GM19239 (cell line): ENCODE results near the gene CHN2.
"Not testable (repeated sequence)": the region's sequence is repeated elsewhere in the genome, so short reads cannot be mapped to it uniquely, and the experiment has no call there.

ENCODE experiments used
- DNase-seq: peaks from one replicate; pipeline ENCODE4 v3.0.0; 2011; ENCODE audit warnings: low spot score; ENCODE audit not compliant: insufficient read length
- FAIRE-seq: peaks from 2 replicates; lab custom pipeline; 2011; peaks lifted over from hg19 to GRCh38; lab: Jason Lieb, UNC

CHN2 gene

GRCh38 chr7:29253225-29253624 is 58.6 kb downstream of the CHN2 start:
- DNase-seq (no peak), FAIRE-seq (no peak)

GRCh38 chr7:29254591-29254990 is 60.0 kb downstream of the CHN2 start:
- DNase-seq (no peak), FAIRE-seq (no peak)

GRCh38 chr7:29255199-29255878 is 60.8 kb downstream of the CHN2 start:
- DNase-seq (no peak), FAIRE-seq (no peak)

- FAIRE-seq: no peak
- no peak for DNase-seq
Observed at GRCh38 chr7:29255906-29256692, 61.5 kb downstream of the CHN2 start.

- DNase-seq (no peak), FAIRE-seq (no peak)
Observed at GRCh38 chr7:29256693-29257002, 62.1 kb downstream of the CHN2 start.

- DNase-seq (no peak), FAIRE-seq (no peak)
Observed at GRCh38 chr7:29258951-29259350, 64.4 kb downstream of the CHN2 start.

- no peak for DNase-seq
- FAIRE-seq: no peak
Observed at GRCh38 chr7:29262191-29262917, 67.8 kb downstream of the CHN2 start.

- DNase-seq, FAIRE-seq: not testable (repeated sequence)
Observed at GRCh38 chr7:29263601-29264207, 69.1 kb downstream of the CHN2 start.

- DNase-seq: no peak
- FAIRE-seq: no peak
Observed at GRCh38 chr7:29265208-29265923, 70.8 kb downstream of the CHN2 start.

- DNase-seq: no peak
- no peak for FAIRE-seq
Observed at GRCh38 chr7:29269935-29270334, 75.4 kb downstream of the CHN2 start.

- FAIRE-seq (no peak), DNase-seq (no peak)
Observed at GRCh38 chr7:29270594-29271318, 76.2 kb downstream of the CHN2 start.

- no peak for FAIRE-seq
- DNase-seq: no peak
Observed at GRCh38 chr7:29271319-29271658, 76.7 kb downstream of the CHN2 start.

- FAIRE-seq: no peak
- no peak for DNase-seq
Observed at GRCh38 chr7:29272057-29272456, 77.5 kb downstream of the CHN2 start.

GRCh38 chr7:29274146-29275017 is 79.8 kb downstream of the CHN2 start:
- FAIRE-seq (no peak), DNase-seq (no peak)

GRCh38 chr7:29275018-29275318 is 80.4 kb downstream of the CHN2 start:
- DNase-seq (no peak), FAIRE-seq (no peak)

GRCh38 chr7:29275493-29275892 is 80.9 kb downstream of the CHN2 start:
- no peak for FAIRE-seq
- no peak for DNase-seq

GRCh38 chr7:29276199-29276598 is 81.6 kb downstream of the CHN2 start:
- no peak for FAIRE-seq

GRCh38 chr7:29276806-29277205 is 82.2 kb downstream of the CHN2 start:
- FAIRE-seq (no peak), DNase-seq (no peak)

More at GRCh38 chr7:29276199-29276598, 81.6 kb downstream of the CHN2 start:
- DNase-seq: no peak
